HepG2 (cell line): ENCODE data around the gene HMBS. TPM values are rescaled to one million over a fixed set of nuclear protein-coding genes. Genes with fewer than 3 reads are reported as not detected.

Experiments used
- ARID4A ChIP-seq: sonication (generic); formaldehyde crosslinking; IDR thresholded peaks from 2 replicates; pipeline ENCODE4 v1.5.0; 2020; ENCODE audit warnings: mild to moderate bottlenecking, missing genetic modification reagents, borderline replicate concordance
- BCL6 ChIP-seq: IDR thresholded peaks from 2 replicates; pipeline ENCODE4 v1.6.1; 2016; ENCODE audit warnings: missing genetic modification reagents, missing compliant biosample characterization
- CHD2 ChIP-seq: IDR thresholded peaks from 2 replicates; pipeline ENCODE4 v1.6.1; 2011; ENCODE audit warnings: low read depth, low read length, improper control_type of control experiment
- KMT2B ChIP-seq: IDR thresholded peaks from 2 replicates; pipeline ENCODE4 v1.6.1; 2016; ENCODE audit warnings: missing genetic modification reagents, missing compliant biosample characterization
- PRDM4 ChIP-seq: sonication (generic); formaldehyde crosslinking; IDR thresholded peaks from 2 replicates; pipeline ENCODE4 v1.9.0; 2021; ENCODE audit warnings: missing genetic modification reagents, borderline replicate concordance
- RBAK ChIP-seq: sonication (generic); formaldehyde crosslinking; IDR thresholded peaks from 2 replicates; pipeline ENCODE4 v1.5.1; 2020; ENCODE audit warnings: mild to moderate bottlenecking, missing genetic modification reagents
- SALL2 ChIP-seq: sonication (generic); formaldehyde crosslinking; IDR thresholded peaks from 2 replicates; pipeline ENCODE4 v1.8.1; 2023; ENCODE audit warnings: mild to moderate bottlenecking, missing genetic modification reagents, inconsistent platforms
- STAT6 ChIP-seq: sonication (generic); formaldehyde crosslinking; IDR thresholded peaks from 2 replicates; pipeline ENCODE4 v1.4.0; 2020; ENCODE audit warnings: missing genetic modification reagents, mild to moderate bottlenecking, borderline replicate concordance
- ZBTB37 ChIP-seq: sonication (generic); formaldehyde crosslinking; IDR thresholded peaks from 2 replicates; pipeline ENCODE4 v1.4.0; 2020; ENCODE audit warnings: mild to moderate bottlenecking, missing genetic modification reagents
- ZNF280B ChIP-seq: sonication (generic); formaldehyde crosslinking; IDR thresholded peaks from 2 replicates; pipeline ENCODE4 v1.5.0; 2020; ENCODE audit warnings: missing genetic modification reagents, mild to moderate bottlenecking, borderline replicate concordance
- ZNF576 ChIP-seq: sonication (generic); formaldehyde crosslinking; IDR thresholded peaks from 2 replicates; pipeline ENCODE4 v1.4.0; 2020; ENCODE audit warnings: mild to moderate bottlenecking, missing genetic modification reagents
- ZNF614 ChIP-seq: IDR thresholded peaks from 2 replicates; pipeline ENCODE4 v1.6.1; 2018; ENCODE audit warnings: missing biosample characterization, missing genetic modification reagents, inconsistent platforms, borderline replicate concordance
- ZNF775 ChIP-seq: sonication (generic); formaldehyde crosslinking; IDR thresholded peaks from 2 replicates; pipeline ENCODE4 v1.4.0; 2020; ENCODE audit warnings: missing genetic modification reagents, mild to moderate bottlenecking, moderate library complexity, borderline replicate concordance
- polyA plus RNA-seq, 8 experiments: library from polyadenylated mRNA; depleted of rRNA in 3 of 8; stranded (reverse) in 7 of 8; unstranded in 1 of 8; fragments of >200 nt; fragmentation: Illumina TruSeq in 4 of 8; extraction: Trizol in 4 of 8; gene quantifications; 2 replicates each; pipeline versions ENCODE4 v1.2.1 to v1.2.3, GENCODE V29; 2011 to 2016; ENCODE audit warnings: low read depth in 4 of 8, missing spikeins in 1 of 8, mixed read lengths in 1 of 8; ENCODE audit not compliant: insufficient read depth in 1 of 8
- total RNA-seq, 5 experiments: library from RNA; depleted of rRNA; stranded (reverse); fragments of >200 nt; fragmentation: Illumina TruSeq; extraction: Trizol; gene quantifications; 2 replicates each; pipeline ENCODE4 v1.2.3, GENCODE V29; 2016; ENCODE audit warnings: low read depth in 1 of 5

The HMBS gene
- total and polyA plus RNA-seq, 2 of the 13 experiments (the other 11 are each of a cell fraction or from before 2014, with no cell fraction given), result 9.4 to 46.9 TPM

GRCh38 chr11:119095066-119095880 lies 10.6 kb downstream of the HMBS start (continued):
- TF ChIP-seq ARID4A (CRISPR knock-in tag) (peak; percentile 97), ZNF614 (CRISPR knock-in tag) (no peak), STAT6 (peak; percentile 74; the same call in 1 of the 2 replicates), SALL2 (CRISPR knock-in tag) (peak; percentile 95; the same call in 1 of the 2 replicates), ZNF775 (CRISPR knock-in tag) (no peak), ZNF280B (CRISPR knock-in tag) (peak; percentile 84), BCL6 (CRISPR knock-in tag) (no peak), CHD2 (no peak; the same call in 1 of the 2 replicates), ZBTB37 (no peak), ZNF576 (no peak), KMT2B (CRISPR knock-in tag) (peak; percentile 68), PRDM4 (CRISPR knock-in tag) (no peak), RBAK (CRISPR knock-in tag) (no peak)
